Ovary (tissue), 3 donors: ENCODE data around the gene SPATA16.

Source experiments
- CTCF ChIP-seq, 3 donors: fragments of 450-650 bp in 2 of 3; fragments of 200-600 bp in 1 of 3; IDR thresholded peaks; one replicate each; pipeline versions ENCODE4 v1.5.1 to v1.8.0; 2016 to 2022; ENCODE audit warnings: antibody characterized with exemption in 3 of 3, mild to moderate bottlenecking in 1 of 3
- EP300 ChIP-seq: sonication (generic); formaldehyde crosslinking; IDR thresholded peaks from one replicate; pipeline ENCODE4 v1.6.1; 2017; ENCODE audit warnings: antibody characterized with exemption
- POLR2A ChIP-seq: fragments of 450-650 bp; IDR thresholded peaks from one replicate; pipeline ENCODE4 v1.6.1; 2017; ENCODE audit warnings: antibody characterized with exemption, mild to moderate bottlenecking, moderate library complexity
- donor health status: DM: no; HTN: no; CAD: no.

- TF ChIP-seq CTCF (IDR thresholded peaks at IDR 0.05), result no peak
- TF ChIP-seq POLR2A, result no peak
- no peak for TF ChIP-seq EP300
Measured at GRCh38 chr3:173007079-173007723, 133.8 kb downstream of the SPATA16 start.
